NCI-H82 (cell line): ENCODE results near the gene GALT.

ENCODE experiments used
- DNase-seq: peaks from one replicate; lab custom pipeline; 2025; lab: John Stamatoyannopoulos, UW

Gene GALT

GRCh38 chr9:34646211-34647083 lies at the start of gene GALT:
TSS of gene GALT (plus strand) at chr9:34646675. CDS start at chr9:34646705, 30 bp downstream.
- peak; percentile 94 for DNase-seq

GRCh38 chr9:34599546-34599945 lies 46.9 kb upstream of the GALT start:
- peak; percentile 75 for DNase-seq

DNA sequence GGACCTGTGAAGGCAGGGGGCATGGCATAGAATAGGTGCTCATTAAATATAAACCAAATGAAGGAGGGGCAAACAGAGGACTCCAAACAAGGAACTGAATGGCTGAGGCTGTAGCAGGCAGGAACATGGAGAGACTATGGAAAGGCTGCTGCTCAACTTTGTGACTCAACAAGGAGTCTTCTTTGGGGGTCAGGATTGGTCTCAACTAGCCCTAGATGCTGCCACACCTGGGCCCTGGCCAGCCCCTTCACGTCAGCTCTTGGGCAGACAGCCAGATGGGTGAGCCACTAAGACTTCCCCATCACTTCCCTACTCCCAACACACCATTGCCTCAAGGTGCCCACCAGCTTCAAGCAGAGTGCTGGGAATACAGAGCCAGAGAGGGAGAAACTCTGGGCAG lies 45.6 kb upstream of the GALT start:
- no peak for DNase-seq

GRCh38 chr9:34601937-34602573 lies 44.4 kb upstream of the GALT start:
- DNase-seq: no peak

DNA sequence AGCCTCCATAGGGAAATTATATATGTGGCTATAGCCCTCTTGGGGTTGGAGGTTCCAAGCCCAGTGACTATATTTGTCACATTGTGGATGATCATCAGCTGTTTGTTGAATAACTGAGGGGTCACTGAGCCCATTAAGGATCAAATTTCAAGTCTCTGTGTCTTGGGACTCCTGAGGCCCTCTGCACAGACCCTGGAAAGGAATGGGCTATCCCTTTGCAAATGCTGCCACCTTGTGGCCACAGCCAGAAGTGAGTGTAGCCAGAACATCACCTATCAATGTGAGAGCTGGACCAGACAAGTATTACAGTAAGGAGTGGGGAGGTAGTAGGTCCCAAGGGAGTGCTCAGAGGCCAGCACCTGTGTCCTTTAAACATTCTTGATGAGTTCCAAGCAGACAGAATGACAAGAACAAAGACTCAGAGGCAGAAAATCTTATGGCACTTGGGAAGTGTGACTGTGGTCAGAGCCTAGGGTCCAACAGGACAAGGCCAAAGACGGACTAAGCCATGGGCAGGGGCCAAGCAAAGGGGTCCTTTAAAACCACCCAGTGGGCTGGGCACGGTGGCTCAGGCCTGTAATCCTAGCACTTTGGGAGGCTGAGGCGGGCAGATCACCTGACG lies 42.8 kb upstream of the GALT start:
- DNase-seq: peak; percentile 88

DNA sequence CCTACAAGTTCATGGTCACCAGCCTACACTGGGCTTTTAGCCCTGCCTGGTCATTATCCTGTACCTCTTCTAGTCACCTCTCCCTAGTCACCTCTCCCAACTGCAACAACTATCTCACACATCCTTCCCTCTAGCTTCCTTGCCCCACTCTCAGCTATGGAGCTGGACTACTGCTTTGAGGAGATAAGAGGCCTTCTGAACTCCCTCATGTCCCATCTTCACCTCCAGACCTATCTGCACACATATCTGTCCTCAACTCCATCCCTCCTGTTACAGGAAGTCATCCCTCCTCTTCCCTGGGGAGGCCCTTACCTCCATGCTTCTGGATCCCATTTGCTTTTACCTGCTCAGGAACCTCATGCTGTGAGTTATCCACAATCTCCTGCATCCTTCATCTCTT lies 40.3 kb upstream of the GALT start:
- DNase-seq: no peak

DNA sequence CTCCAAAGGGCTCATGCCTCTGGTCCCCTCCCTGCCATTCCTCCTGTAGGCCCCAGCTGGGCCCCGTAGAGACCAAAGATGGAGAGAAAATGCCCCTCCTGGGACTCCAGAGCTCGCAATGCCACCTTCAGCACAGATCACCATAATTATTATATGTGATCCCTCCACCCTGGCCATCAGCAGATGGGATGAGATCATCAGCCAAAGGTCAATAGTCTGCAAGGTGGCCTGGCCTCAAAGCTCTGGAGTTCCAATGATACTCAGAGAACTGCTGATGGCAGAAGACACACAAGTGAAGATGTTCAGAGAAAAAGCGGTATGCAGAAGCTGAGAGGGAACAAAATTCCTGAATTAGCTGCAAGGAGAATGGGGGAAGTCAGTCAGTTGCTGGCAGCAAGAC lies 39.6 kb upstream of the GALT start:
- no peak for DNase-seq

DNA sequence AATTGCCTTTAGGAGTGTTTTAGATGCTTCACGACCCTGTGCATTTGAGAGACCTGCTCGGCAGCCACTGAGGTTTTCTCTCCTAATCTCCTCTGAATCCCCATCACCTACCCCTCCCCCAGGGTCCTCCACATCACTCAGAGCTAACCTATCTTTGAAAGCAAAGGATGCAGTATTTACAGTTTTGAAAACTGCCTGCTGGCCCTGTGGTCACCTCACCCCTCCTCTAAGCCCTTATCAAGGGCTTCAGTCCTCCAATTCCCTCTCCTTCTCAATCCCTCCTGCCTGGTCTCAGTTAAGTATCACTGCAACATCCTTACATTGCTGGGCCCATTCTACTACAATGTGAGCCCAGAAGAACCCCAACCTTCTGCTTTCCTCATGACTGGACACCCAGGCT lies 39.1 kb upstream of the GALT start:
- DNase-seq: no peak

DNA sequence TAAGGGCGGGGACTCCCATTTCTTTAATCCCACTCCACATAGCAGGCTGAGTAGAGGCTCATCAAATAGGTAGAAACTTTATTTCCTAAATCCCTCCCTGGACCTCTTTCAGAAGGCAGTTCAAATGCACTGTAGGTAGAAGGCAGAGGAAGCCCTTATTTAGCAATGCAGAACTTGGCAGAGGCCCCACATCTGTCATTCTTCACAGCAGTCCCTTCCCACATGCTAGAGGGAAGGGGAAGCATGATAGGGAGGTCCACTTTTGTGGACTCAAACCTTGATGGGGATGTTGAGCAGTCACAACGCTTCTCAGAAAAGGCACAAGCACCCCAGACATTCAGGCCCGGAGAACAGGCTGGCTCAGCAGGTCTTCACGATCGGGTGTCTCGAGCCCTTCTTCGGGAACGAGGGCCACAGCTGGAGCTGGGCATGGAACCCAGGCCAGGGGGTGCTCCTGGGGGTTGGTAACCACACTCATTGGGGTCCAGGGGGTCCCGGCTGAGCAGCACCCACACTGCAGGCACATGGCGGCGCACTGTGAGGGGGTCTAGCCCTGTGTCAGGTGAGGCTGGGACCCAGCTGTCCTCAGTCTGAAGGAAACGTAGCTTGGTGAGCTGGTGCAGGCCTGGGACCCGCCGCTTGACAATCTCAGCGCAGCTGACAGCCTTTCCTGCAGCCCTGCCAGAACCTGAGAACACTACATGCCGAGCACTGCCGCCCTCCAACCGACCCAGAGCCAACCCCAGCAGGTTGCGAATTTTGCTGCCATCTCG lies 35.9 kb upstream of the GALT start:
- no peak for DNase-seq

- DNase-seq: peak; percentile 26
Observed at GRCh38 chr9:34611251-34611810, 35.1 kb upstream of the GALT start.

GRCh38 chr9:34611811-34612787 lies 34.4 kb upstream of the GALT start, which contains the start of gene RPP25L:
TSS of gene RPP25L (minus strand) at chr9:34612097. CDS start at chr9:34611296, 801 bp downstream.
- DNase-seq: peak; percentile 85

GRCh38 chr9:34612788-34613390 lies 33.6 kb upstream of the GALT start:
- peak; percentile 89 for DNase-seq

DNA sequence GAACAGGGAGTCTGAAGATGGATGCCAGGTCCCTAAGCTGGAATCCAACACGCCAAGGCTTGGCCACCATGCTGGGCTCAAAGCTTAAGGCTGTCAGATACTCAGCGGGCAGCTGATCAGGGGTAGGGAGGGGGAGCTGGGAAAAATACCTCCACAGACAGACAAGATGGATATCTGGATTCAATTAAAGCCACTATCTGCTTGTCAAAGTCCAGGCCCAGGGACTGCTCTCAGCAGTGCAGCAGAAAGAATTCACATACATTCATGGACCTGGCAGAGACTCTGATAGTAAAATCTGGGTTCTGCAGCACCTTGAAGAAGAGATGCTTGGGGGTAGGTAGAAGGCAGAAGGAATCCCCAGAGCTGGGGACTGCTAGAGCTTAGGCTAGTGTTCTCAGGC lies 31.3 kb upstream of the GALT start:
- no peak for DNase-seq

DNA sequence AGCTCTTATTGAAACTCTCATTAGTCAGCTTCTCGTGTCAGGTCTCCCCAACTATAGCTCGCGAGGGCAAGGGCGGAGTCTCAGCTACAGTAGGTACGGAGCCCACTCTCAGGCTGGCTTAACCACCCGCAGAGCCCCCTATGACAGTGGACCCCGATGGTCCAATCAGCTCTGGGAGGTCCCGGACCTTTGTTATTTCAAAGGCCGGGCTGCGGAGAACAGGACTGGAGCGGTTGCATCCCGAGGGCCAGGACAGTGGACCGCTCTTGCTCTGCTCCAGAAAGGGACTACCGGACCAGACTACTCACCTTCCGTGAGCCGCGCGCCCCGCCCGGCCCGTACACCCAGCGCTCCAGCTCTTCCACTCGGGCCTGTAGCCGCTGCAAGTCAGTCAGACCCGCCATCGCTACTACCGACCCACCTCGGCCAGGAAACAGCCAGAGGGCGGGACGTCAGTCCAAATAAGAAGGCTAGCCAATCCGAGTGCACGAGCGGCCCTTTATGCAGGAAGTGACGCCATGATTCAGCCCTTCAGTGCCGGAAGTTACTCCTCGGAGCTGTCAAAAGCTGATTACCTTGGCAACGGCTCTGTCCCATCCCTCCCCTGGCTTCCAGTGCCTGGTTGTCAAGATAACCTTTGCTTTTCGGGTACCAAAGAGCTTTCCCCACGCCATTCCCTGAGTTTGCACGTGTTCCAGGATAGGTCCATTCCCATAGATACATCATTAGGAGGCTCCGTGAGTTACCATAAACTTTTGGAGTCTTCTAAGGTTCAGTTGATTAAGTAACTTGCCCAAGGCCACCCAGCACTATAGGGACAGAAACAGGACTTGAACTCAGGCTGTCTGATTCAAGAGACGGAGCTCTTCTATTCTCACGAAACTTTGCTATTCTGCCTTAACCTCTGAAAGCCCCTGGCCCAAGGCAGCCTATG lies 26.1 kb upstream of the GALT start, which contains the start of gene DCTN3:
DCTN3 (minus strand) TSS at position 435 of the 934 bp plus-strand sequence; CDS start at position 404, 31 bp downstream.
- DNase-seq: peak; percentile 96

DNA sequence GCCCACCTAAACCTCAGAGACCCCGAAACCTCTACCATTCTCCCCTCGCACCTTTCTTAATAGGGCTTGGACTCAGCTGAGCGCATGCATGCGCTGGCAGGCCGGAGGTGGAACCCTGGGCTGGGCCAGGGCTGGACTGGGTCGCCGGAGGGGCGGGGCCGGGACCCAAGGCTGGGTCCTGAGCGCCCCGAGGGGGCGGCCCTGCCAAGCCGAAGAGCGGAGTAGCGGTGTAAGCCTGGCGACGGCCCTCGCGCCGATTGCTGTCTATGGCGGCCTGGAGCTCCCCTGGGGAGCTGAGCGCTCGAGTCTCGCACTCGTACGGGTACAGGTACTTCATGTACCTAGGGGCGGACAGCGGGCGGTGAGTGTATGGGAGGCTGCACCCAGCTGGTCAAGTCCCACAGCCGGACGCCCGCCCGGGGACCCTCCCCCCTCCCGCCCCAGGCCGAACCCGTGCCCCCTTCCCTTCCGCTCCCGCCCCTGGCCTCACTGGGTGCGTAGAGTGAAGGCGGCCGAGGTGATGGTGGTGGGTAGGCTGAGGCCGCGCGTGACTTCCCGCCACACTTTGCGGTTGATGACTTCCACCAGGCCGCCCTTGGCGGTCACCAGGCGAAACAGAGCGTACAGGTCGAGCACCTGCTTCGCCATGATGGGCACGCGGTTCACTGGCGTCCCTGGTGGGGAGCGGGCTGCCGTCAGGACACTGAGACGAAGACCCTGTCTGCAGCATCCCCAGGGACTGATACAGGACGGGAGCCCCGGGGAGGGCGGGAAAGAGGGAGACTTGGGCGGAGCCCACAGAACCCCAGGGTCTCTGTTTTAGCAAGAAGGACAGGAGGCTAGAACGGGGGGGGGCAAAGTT lies 22.9 kb upstream of the GALT start:
- DNase-seq: no peak

DNA sequence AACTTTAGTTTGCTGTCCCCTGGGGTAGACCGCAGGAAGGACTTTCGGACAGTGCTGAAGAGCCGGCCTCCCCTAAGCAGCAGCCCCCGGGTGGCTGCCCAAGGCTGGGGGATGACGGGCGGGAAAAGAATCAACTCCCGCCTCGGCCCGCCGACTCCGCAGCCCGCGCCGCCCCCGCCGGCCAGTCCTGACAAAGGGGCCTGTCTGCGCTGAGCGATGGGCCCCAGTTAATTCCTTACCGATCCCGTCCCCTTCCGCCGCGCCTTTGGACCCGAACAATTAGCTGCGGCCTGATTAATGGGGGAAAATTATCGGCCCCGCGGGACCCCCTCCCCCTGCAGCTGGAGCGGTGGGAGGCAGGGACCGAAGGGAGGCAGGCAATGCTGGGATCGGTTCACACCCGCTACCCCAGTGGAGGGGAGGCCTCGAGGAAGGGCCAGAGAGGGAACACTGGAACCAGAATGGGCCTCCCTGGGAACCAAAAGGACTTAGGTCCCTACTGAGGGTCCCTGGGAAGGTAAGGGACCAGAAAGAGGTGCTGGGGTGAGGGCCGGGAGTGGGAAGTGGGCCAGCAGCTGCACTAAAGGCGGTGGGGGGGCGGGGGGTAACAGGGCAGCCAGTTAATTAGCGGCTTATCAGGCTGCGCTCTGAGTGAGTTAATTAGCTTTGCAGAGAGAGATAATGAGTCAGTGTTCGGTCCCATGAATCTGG lies 21.8 kb upstream of the GALT start:
- DNase-seq: peak; percentile 87

- no peak for DNase-seq
Observed at GRCh38 chr9:34625186-34625486, 21.3 kb upstream of the GALT start.
